ENCODE measurements around the gene IGFBP2.
A peak's percentile ranks its signal among the peaks of the same experiment; 100 is the strongest.

Gene IGFBP2, protein sequence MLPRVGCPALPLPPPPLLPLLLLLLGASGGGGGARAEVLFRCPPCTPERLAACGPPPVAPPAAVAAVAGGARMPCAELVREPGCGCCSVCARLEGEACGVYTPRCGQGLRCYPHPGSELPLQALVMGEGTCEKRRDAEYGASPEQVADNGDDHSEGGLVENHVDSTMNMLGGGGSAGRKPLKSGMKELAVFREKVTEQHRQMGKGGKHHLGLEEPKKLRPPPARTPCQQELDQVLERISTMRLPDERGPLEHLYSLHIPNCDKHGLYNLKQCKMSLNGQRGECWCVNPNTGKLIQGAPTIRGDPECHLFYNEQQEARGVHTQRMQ

DNA sequence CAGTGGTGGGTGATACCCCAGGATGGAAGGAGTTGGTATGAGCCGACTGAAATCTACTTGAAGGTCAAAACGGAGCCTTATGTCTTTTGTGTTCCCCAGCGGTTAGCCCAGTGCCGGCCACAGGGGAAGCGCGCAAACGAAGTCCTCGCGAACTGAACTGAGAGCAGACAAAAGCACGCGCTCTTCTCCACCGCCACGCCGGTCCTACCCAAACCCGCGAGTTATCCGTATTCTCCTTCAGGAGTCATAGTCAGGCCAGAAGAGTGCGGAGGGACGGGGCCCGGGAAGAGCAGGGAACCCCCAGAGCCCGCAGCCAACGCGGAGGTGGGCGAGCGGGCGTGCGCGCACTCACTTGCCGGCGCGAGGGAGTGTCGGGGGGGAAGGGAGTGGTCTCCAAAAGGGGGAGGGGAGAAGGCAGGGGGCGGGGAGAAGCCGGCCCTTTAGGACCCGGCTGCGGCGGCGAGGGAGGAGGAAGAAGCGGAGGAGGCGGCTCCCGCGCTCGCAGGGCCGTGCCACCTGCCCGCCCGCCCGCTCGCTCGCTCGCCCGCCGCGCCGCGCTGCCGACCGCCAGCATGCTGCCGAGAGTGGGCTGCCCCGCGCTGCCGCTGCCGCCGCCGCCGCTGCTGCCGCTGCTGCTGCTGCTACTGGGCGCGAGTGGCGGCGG is at the start of gene IGFBP2:
Gene IGFBP2, plus strand, starts transcription at position 469 of the 664 bp plus-strand sequence. Its CDS starts 104 bp downstream, at position 573.
- Histone ChIP-seq H3K27me3 (peaks cover 60% of the 10 kb centered on the region), H3K9ac (peak within 1 kb of the TSS; percentile 78), H3K4me2 (peak within 1 kb of the TSS; percentile 95), H3K4me1 (peaks cover 54% of the 10 kb centered on the region), H3K9me3 (no peaks in the 10 kb centered on the region), H3K36me3 (peaks cover 7% of the 10 kb centered on the region; the same call in 1 of the 2 replicates), H4K20me1 (peaks cover 41% of the 10 kb centered on the region), H3K27ac (peak within 1 kb of the TSS; percentile 72), H3K4me3 (peak within 1 kb of the TSS; percentile 83)
- no peak for TF ChIP-seq Cebpa-rat (IDR thresholded peaks at IDR 0.05)

- H4K20me1 ChIP-seq = no peaks in the 10 kb centered on the region
- no peak overlapping the region for H3K4me3 ChIP-seq
- TF ChIP-seq Cebpa-rat (IDR thresholded peaks at IDR 0.05) = no peak
- peaks cover 20% of the 10 kb centered on the region for H3K4me1 ChIP-seq
- H3K27me3 ChIP-seq = no peaks in the 10 kb centered on the region
- H3K9ac ChIP-seq = no peak overlapping the region
- H3K27ac ChIP-seq = no peak overlapping the region
- H3K9me3 ChIP-seq = no peaks in the 10 kb centered on the region
- H3K4me2 ChIP-seq = no peak overlapping the region
- H3K36me3 ChIP-seq = no peaks in the 10 kb centered on the region
These were observed 49.6 kb upstream of the IGFBP2 start for GRCh38 chr2:216583606-216584005.

- TF ChIP-seq Cebpa-rat (IDR thresholded peaks at IDR 0.05) = no peak
- Histone ChIP-seq H3K4me2 (no peak overlapping the region), H3K9me3 (no peaks in the 10 kb centered on the region), H3K27me3 (no peaks in the 10 kb centered on the region), H3K36me3 (no peaks in the 10 kb centered on the region), H4K20me1 (no peaks in the 10 kb centered on the region), H3K4me3 (no peak overlapping the region), H3K4me1 (peaks cover 25% of the 10 kb centered on the region), H3K9ac (no peak overlapping the region), H3K27ac (no peak overlapping the region)
These were observed 49.1 kb upstream of the IGFBP2 start for GRCh38 chr2:216584112-216584511.

DNA sequence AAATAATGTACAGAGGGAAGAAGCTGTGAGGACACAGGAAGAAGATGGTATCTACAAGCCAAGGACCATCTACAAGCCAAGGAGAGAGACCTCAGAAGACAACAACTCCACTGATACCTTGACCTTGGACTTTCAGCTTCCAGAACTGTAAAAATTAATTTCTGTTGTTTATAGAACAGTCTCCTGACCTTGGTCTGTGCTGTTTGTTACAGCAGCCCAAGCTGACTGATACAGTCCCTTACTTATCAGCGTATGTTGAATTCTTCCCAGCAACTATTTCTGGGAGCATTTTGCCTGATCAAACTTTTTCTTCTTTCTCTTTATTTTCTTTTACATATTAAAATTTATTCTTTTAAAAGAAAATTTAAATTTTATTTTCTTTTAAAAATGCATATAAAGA is 47.8 kb upstream of the IGFBP2 start:
- H3K27me3 ChIP-seq = no peaks in the 10 kb centered on the region

DNA sequence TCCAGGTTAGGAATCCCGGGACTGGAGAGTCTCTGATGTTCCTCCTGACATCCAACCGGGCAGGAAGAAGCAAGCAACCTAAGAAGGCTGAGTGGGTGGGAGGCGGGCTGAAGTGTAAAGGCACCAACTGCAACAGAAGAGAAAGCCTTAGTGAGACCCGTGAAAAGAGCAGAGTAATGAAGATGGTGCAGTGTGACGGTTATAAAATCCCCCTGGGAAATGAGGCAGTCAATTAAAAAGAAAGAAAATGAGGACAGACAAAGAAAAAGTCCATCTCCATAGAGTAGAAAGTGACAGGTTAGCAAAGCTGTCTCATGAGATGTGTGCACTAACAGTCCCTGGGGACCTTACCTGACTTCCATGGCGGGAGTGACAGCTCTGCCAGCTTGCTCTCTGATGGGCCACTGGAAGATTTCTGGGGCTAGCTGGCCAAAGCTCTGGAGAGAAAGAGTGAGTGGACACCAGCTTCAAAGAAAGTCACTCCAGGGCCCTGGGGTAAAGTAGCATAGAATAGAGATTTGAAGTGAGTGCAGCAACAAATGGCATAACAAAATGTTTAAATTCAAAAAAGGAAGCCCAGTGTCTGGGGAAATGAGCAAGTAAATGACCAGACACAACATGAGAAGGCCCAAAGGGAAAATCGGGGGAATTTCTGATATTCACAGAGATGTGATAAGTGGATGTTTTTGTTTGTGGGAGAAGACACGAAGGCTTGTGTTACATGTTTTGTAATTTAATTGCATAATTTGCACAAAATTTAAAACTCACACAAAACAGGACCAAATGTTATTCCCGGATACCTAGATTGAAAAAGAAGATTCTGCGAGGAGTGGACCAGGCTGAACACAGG is 44.1 kb upstream of the IGFBP2 start:
- no peaks in the 10 kb centered on the region for H4K20me1 ChIP-seq
- H3K4me2 ChIP-seq = peak overlapping the region; percentile 76
- peaks cover 51% of the 10 kb centered on the region for H3K4me1 ChIP-seq
- no peaks in the 10 kb centered on the region for H3K27me3 ChIP-seq
- no peak overlapping the region for H3K4me3 ChIP-seq
- no peak overlapping the region for H3K27ac ChIP-seq
- no peak for TF ChIP-seq Cebpa-rat (IDR thresholded peaks at IDR 0.05)
- no peak overlapping the region for H3K9ac ChIP-seq
- no peaks in the 10 kb centered on the region for H3K36me3 ChIP-seq
- no peaks in the 10 kb centered on the region for H3K9me3 ChIP-seq

More for the DNA sequence above, 47.8 kb upstream of the IGFBP2 start:
- Histone ChIP-seq H3K9ac (no peak overlapping the region), H4K20me1 (no peaks in the 10 kb centered on the region), H3K4me1 (peaks cover 38% of the 10 kb centered on the region), H3K4me2 (no peak overlapping the region), H3K4me3 (no peak overlapping the region), H3K36me3 (no peaks in the 10 kb centered on the region), H3K27ac (no peak overlapping the region), H3K9me3 (no peaks in the 10 kb centered on the region)
- TF ChIP-seq Cebpa-rat (IDR thresholded peaks at IDR 0.05) = no peak

DNA sequence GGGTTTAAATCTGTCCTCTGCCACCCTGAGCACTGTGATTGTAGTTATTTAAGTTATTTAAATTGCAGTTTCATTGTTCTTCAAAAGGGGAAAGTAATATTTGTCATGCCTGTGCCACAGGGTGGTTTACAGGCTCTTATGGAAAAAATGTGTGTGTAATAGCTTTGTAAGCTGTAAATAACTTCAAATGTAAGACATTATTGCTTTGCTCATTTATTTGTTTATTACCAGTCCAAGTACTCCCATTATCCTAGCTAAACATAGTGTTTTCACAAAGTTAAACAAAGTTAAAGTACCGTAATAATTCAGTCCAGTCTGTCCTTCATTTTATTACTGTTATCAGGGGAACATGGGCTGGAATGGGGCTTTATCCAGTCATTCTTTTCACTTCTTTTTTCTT is 43.4 kb upstream of the IGFBP2 start:
- Histone ChIP-seq H4K20me1 (no peaks in the 10 kb centered on the region), H3K4me3 (no peak overlapping the region), H3K4me1 (peaks cover 51% of the 10 kb centered on the region), H3K27ac (no peak overlapping the region), H3K9me3 (no peaks in the 10 kb centered on the region), H3K27me3 (no peaks in the 10 kb centered on the region), H3K4me2 (peak overlapping the region; percentile 76), H3K9ac (no peak overlapping the region), H3K36me3 (no peaks in the 10 kb centered on the region)
- no peak for TF ChIP-seq Cebpa-rat (IDR thresholded peaks at IDR 0.05)

GRCh38 chr2:216590780-216591179 is 42.4 kb upstream of the IGFBP2 start:
- Histone ChIP-seq H3K4me3 (no peak overlapping the region), H3K27ac (no peak overlapping the region), H3K9me3 (no peaks in the 10 kb centered on the region), H4K20me1 (no peaks in the 10 kb centered on the region), H3K36me3 (no peaks in the 10 kb centered on the region), H3K27me3 (no peaks in the 10 kb centered on the region), H3K9ac (no peak overlapping the region), H3K4me1 (peaks cover 51% of the 10 kb centered on the region), H3K4me2 (peak overlapping the region; percentile 76)
- TF ChIP-seq Cebpa-rat (IDR thresholded peaks at IDR 0.05) = no peak

GRCh38 chr2:216591480-216591879 is 41.7 kb upstream of the IGFBP2 start:
- Histone ChIP-seq H3K27me3 (no peaks in the 10 kb centered on the region), H3K4me3 (no peak overlapping the region), H3K4me2 (0 out of 2 replicates have a peak overlapping the region, but pooled peaks have one; percentile 76), H3K9ac (no peak overlapping the region), H3K9me3 (no peaks in the 10 kb centered on the region), H3K4me1 (peaks cover 45% of the 10 kb centered on the region), H3K27ac (no peak overlapping the region), H4K20me1 (no peaks in the 10 kb centered on the region), H3K36me3 (no peaks in the 10 kb centered on the region)
- no peak for TF ChIP-seq Cebpa-rat (IDR thresholded peaks at IDR 0.05)

DNA sequence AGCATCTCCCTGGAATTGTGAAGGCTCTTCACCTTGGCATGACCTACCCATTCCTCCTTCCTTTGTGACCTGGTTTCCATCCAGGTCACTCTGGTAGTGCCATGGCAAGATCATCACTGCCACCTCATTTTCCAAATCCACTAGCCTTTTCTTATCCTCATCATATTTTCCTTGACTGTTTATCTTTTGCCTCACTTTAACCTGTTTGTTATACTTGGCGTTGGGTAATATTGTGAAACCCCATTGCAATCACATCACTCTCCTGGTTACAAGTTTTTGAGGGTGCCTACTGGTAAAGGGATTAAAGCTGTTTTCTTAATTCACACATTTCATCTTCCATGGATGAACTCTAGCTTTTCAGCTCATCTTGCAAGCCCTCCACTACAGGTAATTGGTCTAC is 39.1 kb upstream of the IGFBP2 start:
- Histone ChIP-seq H3K9me3 (no peaks in the 10 kb centered on the region), H3K4me1 (peaks cover 26% of the 10 kb centered on the region), H3K27ac (no peak overlapping the region), H3K4me2 (no peak overlapping the region), H3K9ac (no peak overlapping the region), H3K4me3 (no peak overlapping the region), H3K36me3 (no peaks in the 10 kb centered on the region), H4K20me1 (no peaks in the 10 kb centered on the region), H3K27me3 (no peaks in the 10 kb centered on the region)
- TF ChIP-seq Cebpa-rat (IDR thresholded peaks at IDR 0.05) = no peak

Data from BLaER1 (cell line).